Hepatocyte (in vitro differentiated cells): Measurements from ENCODE around the gene OTULIN. TPM values are rescaled to one million over a fixed set of nuclear protein-coding genes. Genes with fewer than 3 reads are reported as not detected.

Experiments used
- DNase-seq: peaks from one replicate; pipeline ENCODE4 v3.0.0-alpha.2; 2016; ENCODE audit warnings: low spot score
- H2AFZ ChIP-seq: fragments of 200-600 bp; sonication (generic); 2 replicates; pipeline ENCODE4 v1.6.0; 2016; ENCODE audit warnings: antibody characterized with exemption, mild to moderate bottlenecking
- H3K27ac ChIP-seq: fragments of 200-600 bp; sonication (generic); 2 replicates; pipeline ENCODE4 v1.5.1; 2016; ENCODE audit warnings: mild to moderate bottlenecking
- H3K27me3 ChIP-seq: fragments of 200-600 bp; sonication (generic); 2 replicates; pipeline ENCODE4 v1.6.1; 2016
- H3K36me3 ChIP-seq: fragments of 200-600 bp; sonication (generic); replicated peaks from 2 replicates; pipeline ENCODE4 v1.5.1; 2016; ENCODE audit warnings: low read depth; ENCODE audit not compliant: insufficient read depth
- H3K4me1 ChIP-seq: fragments of 200-600 bp; sonication (generic); 2 replicates; pipeline ENCODE4 v1.5.1; 2016; ENCODE audit warnings: mild to moderate bottlenecking, moderate library complexity; ENCODE audit not compliant: insufficient read depth
- H3K4me2 ChIP-seq: fragments of 200-600 bp; sonication (generic); 2 replicates; pipeline ENCODE4 v1.6.0; 2016
- H3K4me3 ChIP-seq: fragments of 200-600 bp; sonication (generic); 2 replicates; pipeline ENCODE4 v1.5.1; 2016; ENCODE audit warnings: mild to moderate bottlenecking
- H3K79me2 ChIP-seq: fragments of 200-600 bp; sonication (generic); 2 replicates; pipeline ENCODE4 v1.6.0; 2017; ENCODE audit warnings: mild to moderate bottlenecking
- H3K9me2 ChIP-seq: fragments of 200-600 bp; sonication (generic); replicated peaks from 2 replicates; pipeline ENCODE4 v1.6.0; 2017; ENCODE audit warnings: mild to moderate bottlenecking; ENCODE audit not compliant: insufficient read depth
- H3K9me3 ChIP-seq: fragments of 200-600 bp; sonication (generic); 2 replicates; pipeline ENCODE4 v1.5.1; 2016; ENCODE audit warnings: low read depth, mild to moderate bottlenecking
- H4K20me1 ChIP-seq: fragments of 200-600 bp; sonication (generic); 2 replicates; pipeline ENCODE4 v1.6.0; 2016; ENCODE audit warnings: mild to moderate bottlenecking; ENCODE audit not compliant: insufficient read depth, poor library complexity, severe bottlenecking
- CTCF ChIP-seq: fragments of 200-600 bp; sonication (generic); IDR thresholded peaks from 2 replicates; pipeline ENCODE4 v1.5.1; 2016; ENCODE audit warnings: antibody characterized with exemption, mild to moderate bottlenecking; ENCODE audit not compliant: poor library complexity
- EZH2 ChIP-seq: fragments of 200-600 bp; sonication (generic); IDR thresholded peaks from 2 replicates; pipeline ENCODE4 v1.6.1; 2016; ENCODE audit warnings: antibody characterized with exemption, mild to moderate bottlenecking, borderline replicate concordance
- EZH2phosphoT487 ChIP-seq: fragments of 200-600 bp; sonication (generic); IDR thresholded peaks from one replicate; pipeline ENCODE4 v1.6.1; 2018; ENCODE audit warnings: antibody characterized with exemption, mild to moderate bottlenecking, low read depth, moderate library complexity; ENCODE audit not compliant: unreplicated experiment, severe bottlenecking
- WGBS: methylation state at CpG from one replicate; pipeline ENCODE4 v1.1.6; 2016; ENCODE audit warnings: low lambda C conversion rate; ENCODE audit errors: missing lambda C conversion rate; 5-methylcytosine and 5-hydroxymethylcytosine counted together
- polyA plus RNA-seq: library from polyadenylated mRNA; unstranded; fragments of >200 nt; fragmentation: Nextera tagmentation; extraction: Ambion mirVana; gene quantifications from 2 replicates; pipeline ENCODE4 v1.2.1, GENCODE V29; 2016
- total RNA-seq: library from RNA; depleted of rRNA; stranded (reverse); fragments of >200 nt; gene quantifications from 2 replicates; pipeline ENCODE4 v1.2.3, GENCODE V29; 2014

OTULIN gene
- total and polyA plus RNA-seq, 2 experiments from 2014 or later = 21.0 to 45.2 TPM

DNA sequence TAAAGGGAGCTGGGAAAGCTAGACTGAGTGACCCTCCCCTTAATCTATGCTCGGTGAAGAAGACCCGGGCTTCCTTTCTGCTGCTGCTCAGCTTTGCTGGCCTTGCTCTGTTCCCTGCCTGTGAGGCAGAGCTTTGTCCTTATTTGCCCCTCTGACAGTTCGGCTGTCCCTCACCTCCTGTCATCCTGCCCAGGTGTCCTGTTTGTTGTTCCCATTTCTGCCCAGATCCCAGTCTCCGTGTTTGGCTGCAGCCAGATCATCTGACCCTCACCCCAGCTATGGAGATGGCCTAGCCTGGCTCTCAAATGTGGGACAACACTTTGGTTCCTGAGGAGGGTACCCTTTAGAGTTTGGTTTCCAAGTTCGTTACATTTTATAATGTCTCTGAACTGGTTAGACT, 20.2 kb downstream of the OTULIN start:
- Histone ChIP-seq H3K4me2 (no peak overlapping the region), H3K4me1 (no peaks in the 10 kb centered on the region), H3K9me2 (no peaks in the 10 kb centered on the region), H3K9me3 (no peaks in the 10 kb centered on the region), H3K27me3 (no peaks in the 10 kb centered on the region), H2AFZ (no peak overlapping the region), H3K79me2 (peaks cover 24% of the 10 kb centered on the region), H3K4me3 (no peak overlapping the region), H4K20me1 (no peaks in the 10 kb centered on the region), H3K27ac (no peak overlapping the region), H3K36me3 (no peaks in the 10 kb centered on the region)
- no peak for DNase-seq
- WGBS = 80% methylated on average over 5 of the region's 5 CpGs
- TF ChIP-seq EZH2 (no peak), EZH2phosphoT487 (no peak), CTCF (no peak)

DNA sequence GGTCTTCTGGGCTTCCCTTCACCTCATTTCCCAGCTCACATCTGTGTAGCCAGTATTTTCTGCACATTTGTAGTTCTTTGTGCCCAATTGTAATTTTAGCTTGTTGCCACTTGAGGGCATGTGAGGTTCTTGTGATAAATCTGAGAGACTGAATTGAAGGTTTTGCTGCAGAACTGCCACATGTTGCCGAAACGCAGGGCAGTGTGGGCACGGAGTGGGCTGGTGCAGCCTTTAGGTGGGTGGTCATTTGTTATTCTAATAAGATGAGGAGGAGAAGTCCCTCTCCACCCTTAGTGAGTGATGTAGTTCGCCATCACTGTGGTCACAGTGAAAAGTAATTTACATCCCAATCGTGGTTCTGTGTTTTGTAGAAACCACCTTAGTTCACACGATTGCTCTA, 21.2 kb downstream of the OTULIN start:
- Histone ChIP-seq H2AFZ (no peak overlapping the region), H4K20me1 (no peaks in the 10 kb centered on the region), H3K4me1 (no peaks in the 10 kb centered on the region), H3K36me3 (no peaks in the 10 kb centered on the region), H3K9me3 (no peaks in the 10 kb centered on the region), H3K4me2 (no peak overlapping the region), H3K27ac (no peak overlapping the region), H3K27me3 (no peaks in the 10 kb centered on the region), H3K4me3 (no peak overlapping the region), H3K79me2 (peaks cover 18% of the 10 kb centered on the region), H3K9me2 (no peaks in the 10 kb centered on the region)
- WGBS = 50% methylated on average over 6 of the region's 6 CpGs
- peak; percentile 66 for TF ChIP-seq CTCF
- TF ChIP-seq EZH2phosphoT487 = no peak
- DNase-seq = peak; percentile 62

DNA sequence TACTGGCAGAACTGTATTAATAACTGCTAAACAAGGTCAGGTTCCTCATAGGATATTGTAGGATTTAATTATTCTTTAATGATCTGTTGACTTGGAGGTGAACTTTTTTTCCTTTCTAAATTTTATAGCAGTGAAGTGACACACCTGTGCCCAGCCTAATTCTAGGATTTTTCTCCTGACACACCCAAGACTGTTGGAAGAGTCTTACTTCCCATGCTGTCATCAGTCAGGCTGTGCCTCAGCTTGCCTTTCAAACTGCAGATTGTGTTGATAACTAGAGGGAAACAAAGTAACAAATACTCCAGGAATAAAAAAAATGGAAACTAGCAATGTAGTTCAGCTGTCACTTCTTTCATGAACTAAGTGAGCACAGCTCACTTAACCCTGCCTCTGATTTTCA, 22.0 kb downstream of the OTULIN start:
- Histone ChIP-seq H3K4me3 (no peak overlapping the region), H3K4me2 (no peak overlapping the region), H3K36me3 (no peaks in the 10 kb centered on the region), H3K9me2 (no peaks in the 10 kb centered on the region), H2AFZ (no peak overlapping the region), H3K9me3 (no peaks in the 10 kb centered on the region), H3K27me3 (no peaks in the 10 kb centered on the region), H4K20me1 (no peaks in the 10 kb centered on the region), H3K79me2 (peaks cover 18% of the 10 kb centered on the region), H3K27ac (no peak overlapping the region), H3K4me1 (no peaks in the 10 kb centered on the region)
- no peak for DNase-seq
- TF ChIP-seq CTCF (no peak), EZH2 (no peak), EZH2phosphoT487 (no peak)

GRCh38 chr5:14687023-14687665, 22.6 kb downstream of the OTULIN start:
- Histone ChIP-seq H2AFZ (no peak overlapping the region), H3K4me3 (no peak overlapping the region), H3K9me2 (no peaks in the 10 kb centered on the region), H3K9me3 (no peaks in the 10 kb centered on the region), H3K27ac (no peak overlapping the region), H4K20me1 (no peaks in the 10 kb centered on the region), H3K79me2 (peaks cover 18% of the 10 kb centered on the region), H3K27me3 (no peaks in the 10 kb centered on the region), H3K4me2 (no peak overlapping the region), H3K36me3 (no peaks in the 10 kb centered on the region), H3K4me1 (no peaks in the 10 kb centered on the region)
- 81% methylated on average over 3 of the region's 4 CpGs for WGBS
- TF ChIP-seq EZH2 (no peak), CTCF (no peak), EZH2phosphoT487 (no peak)
- no peak for DNase-seq
